ENCODE measurements around the gene ST3GAL3. TPM values are rescaled to one million over a fixed set of nuclear protein-coding genes. Genes with fewer than 3 reads are reported as not detected.

The ST3GAL3 gene, protein sequence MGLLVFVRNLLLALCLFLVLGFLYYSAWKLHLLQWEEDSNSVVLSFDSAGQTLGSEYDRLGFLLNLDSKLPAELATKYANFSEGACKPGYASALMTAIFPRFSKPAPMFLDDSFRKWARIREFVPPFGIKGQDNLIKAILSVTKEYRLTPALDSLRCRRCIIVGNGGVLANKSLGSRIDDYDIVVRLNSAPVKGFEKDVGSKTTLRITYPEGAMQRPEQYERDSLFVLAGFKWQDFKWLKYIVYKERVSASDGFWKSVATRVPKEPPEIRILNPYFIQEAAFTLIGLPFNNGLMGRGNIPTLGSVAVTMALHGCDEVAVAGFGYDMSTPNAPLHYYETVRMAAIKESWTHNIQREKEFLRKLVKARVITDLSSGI
- total RNA-seq: 38.5 TPM
- long read RNA-seq, transcript ST3GAL3-209 (11 exons, 2,212 nt): minor isoform, 7 of 73 reads
- long read RNA-seq, transcript ST3GAL3-205 (12 exons, 2,299 nt): major isoform, 34 of 73 reads
- long read RNA-seq, partial matches to known transcripts: 7 of 73 reads
- long read RNA-seq, other reads (novel, unspliced or antisense): 15 of 73 reads

DNA sequence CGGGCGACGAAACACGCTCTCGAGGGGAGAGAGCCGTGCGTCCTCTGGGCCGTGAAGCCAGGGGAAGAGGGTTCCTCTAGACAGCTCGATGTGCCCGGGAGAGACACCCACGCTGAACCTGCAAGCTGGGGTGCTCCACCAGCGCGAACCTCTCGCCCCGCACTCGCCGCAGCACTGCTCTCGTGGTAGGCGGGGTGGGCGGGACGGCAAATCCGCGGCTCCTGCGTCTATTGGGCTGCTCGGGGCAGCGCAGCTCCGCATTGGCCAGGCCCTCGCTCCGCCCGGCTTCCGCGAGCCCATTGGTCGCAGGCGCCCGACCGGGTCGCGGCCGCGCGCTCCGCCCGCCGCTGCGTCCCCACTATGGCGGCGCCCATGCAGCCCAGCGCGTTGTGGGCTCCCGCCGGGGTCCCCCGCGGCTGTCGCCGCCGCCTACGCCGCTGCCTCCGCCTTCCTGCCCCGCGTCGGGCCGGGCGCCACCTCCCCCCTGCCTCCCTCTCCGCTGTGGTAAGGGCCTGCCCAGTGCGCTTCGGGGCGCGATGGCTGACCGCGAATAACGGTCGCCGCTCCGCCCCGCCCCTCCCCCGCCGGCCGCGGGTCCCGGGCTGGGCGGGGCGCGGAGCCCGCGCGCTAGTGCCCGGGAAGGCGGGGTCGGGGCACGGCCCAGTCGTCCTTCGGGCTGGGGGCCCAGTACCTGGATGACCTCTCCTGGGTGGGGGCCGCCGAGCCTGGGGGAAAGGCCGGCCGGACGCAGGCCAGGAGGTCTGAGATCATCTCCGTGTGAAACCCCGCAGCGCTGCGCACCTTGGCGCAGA, at the start of gene ST3GAL3:
TSS of gene ST3GAL3 (plus strand) at position 347 of the 812 bp plus-strand sequence. CDS start 28,727 bp downstream, outside the sequence.
- peak; percentile 97 for DNase-seq (ENCODE audit: low spot score)

DNA sequence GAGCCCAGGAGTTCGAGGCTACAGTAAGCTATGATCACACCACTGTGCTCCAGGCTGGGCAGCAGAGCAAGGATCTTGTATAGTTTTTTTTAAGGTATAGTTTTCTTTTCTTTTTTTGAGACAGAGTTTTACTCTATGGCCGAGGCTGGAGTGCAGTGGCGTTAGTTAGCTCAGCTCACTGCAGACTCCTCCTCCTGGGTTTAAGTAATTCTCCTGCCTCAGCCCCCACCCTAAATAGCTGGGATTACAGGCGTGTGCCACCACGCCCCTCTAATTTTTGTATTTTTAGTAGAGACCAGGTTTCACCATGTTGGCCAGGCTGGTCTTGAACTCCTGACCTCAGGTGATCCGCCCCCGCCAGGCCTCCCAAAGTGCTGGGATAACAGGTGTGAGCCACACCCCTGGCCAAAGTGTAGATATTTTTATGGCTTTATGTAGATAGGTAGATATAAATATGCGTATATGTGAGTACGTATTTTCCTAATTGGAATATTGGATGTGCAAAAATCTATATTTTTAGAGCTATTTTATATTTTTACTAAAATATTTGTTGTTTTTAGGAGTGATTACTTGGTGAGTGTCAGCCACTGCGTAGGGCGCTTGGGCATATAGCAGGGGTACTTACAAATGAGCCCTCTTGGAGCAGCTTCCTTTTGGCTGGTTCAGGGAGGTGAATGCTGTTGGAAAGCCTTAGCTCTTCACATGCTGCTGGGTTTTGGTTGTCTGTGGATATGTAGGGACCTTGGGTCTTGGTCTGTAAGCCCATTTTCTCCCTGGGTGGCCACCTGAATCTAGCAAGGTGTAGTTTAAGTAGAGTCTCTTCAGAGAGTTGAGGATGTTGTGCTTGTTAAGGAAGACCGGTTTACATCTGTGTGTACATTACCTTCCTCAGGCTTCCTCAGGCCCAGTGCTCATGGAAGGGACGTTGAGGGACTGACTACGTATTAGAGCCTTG, 47.8 kb upstream of the ST3GAL3 start:
- no peak for DNase-seq (ENCODE audit: low spot score)

DNA sequence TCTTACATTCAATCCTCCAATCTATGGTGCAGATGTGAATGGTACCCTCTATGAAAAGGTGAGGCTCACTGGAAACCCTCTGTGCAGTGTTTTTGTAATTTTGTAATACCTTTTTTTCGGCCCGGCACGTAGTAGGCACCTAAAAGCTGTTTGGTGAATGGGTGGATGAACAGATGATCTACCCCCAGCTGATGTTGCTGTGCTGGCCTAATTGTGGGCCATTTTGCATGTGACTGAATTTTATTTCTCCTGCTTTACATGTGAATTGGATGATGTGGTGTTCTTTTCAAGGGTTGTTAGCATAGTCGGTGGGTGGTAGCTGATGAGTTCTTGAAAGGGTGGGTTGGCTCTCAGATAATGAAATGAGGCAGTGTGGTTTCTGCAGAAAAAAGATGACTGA, 47.0 kb upstream of the ST3GAL3 start:
- DNase-seq (ENCODE audit: low spot score): no peak

DNA sequence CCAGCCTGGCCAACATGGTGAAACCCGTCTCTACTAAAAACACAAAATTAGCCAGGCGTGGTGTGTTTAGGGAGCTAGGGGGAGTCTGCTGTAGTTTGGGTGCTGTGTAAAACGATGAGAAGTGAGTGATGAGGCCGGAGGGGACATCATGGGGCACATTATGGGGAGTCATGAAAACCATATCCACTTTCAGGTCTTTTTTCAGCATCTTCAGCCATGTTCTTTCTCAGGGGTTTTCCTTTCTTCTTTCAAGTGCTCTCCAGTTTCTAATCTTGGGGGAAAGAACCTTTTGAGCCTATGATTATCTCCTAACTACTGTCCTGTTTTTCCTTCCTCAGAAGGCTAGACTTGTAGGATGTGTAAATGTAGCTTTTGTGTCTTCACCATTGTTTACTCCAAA, 43.0 kb upstream of the ST3GAL3 start:
- no peak for DNase-seq (ENCODE audit: low spot score)

DNA sequence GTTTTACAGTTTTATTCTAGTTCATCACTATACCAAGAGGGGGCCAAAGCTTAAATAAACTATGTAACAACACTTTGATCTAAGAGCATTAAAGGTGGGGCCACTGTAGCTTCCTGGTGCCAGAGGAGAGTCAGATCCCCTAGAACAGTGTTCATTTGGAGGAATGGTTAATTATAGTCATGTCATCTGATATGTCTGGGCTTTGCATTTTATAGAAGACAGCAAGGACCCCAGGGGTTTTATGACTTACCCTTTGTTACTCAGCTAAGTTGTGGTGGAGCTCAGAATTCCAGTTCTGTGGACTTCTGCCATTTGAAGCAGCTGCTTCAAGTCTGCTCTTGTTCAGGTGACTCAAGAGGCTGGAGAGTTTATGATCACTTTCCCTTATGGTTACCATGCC, 40.7 kb upstream of the ST3GAL3 start:
- no peak for DNase-seq (ENCODE audit: low spot score)

DNA sequence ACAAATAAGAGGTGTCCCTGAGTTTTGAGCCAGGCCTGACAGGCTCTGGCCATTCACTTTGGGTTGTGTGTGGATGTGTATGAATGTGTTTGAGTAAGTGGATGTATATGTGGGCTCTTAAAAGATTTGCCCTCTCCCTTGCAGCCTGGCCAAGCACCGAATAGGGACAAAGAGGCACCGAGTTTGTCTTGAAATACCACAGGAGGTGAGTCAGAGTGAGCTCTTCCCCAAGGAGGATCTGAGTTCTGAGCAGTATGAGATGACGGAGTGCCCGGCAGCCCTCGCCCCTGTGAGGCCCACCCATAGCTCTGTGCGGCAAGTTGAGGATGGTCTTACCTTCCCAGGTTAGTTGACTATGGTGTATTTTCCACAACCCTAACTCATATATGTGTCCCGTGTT, 38.4 kb upstream of the ST3GAL3 start:
- DNase-seq (ENCODE audit: low spot score): no peak

DNA sequence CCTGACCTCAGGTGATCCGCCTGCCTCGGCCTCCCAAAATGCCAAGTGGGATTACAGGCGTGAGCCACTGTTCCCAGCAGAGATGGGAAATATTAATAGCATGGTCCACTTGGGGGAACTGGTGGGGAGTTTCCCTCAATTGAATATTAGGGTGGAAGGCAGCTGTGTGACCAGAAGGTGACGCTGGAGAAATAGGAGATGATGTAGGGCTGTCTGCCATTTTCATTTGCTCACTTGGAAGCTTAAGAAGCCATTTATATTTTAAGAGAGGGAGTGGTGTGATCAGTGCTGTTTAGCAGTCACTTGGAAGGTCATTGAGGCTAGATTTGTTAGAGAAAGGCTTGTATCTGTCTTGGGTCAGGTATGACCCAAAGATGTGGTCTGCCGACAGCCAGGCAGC, 37.5 kb upstream of the ST3GAL3 start:
- DNase-seq (ENCODE audit: low spot score): no peak

DNA sequence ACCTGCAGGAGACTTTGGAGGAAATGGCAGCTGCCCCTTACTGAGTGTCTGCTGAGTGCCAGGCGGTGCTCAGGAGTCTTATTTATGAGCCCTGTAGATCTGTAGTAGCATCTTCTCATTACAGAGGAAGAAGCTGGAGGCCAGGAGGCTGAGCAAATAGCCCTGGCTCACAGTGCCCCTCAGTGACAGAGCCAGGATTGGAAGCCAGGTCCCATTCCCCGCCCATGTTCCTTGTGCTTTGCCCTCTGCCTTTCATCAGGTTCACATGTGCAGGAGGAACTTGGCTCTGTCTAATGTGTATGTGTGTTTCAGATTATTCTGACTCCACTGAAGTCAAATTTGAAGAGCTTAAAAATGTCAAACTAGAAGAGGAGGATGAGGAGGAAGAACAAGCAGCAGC, 36.1 kb upstream of the ST3GAL3 start:
- no peak for DNase-seq (ENCODE audit: low spot score)

DNA sequence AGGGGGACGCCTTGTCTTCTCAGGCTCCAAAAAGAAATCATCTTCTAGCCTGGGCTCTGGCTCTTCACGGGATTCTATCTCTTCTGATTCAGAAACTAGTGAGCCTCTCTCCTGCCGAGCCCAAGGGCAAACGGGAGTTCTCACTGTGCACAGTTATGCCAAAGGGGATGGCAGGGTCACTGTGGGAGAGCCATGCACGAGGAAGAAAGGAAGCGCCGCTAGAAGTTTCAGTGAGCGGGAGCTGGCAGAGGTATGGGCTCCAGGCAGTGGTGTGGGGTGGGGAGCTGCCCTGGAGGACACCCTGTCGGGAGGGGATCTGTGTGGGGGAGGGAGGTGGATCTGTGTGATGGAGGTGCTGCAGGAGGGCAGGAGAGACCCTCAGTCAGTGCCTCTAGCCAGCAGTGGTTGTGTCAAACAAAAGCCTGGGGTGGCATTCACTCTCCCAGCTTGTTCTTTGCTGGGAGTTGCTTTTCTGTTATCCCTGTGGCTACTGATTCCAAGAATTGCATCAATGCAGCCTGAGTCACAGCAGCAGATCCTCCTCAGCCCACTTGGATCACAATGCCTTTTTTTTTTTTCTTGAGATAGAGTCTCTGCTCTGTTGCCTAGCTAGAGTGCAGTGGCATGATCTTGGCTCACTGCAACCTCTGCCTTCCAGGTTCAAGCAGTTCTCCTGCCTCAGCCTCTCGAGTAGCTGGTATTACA, 35.6 kb upstream of the ST3GAL3 start:
- DNase-seq (ENCODE audit: low spot score): no peak

DNA sequence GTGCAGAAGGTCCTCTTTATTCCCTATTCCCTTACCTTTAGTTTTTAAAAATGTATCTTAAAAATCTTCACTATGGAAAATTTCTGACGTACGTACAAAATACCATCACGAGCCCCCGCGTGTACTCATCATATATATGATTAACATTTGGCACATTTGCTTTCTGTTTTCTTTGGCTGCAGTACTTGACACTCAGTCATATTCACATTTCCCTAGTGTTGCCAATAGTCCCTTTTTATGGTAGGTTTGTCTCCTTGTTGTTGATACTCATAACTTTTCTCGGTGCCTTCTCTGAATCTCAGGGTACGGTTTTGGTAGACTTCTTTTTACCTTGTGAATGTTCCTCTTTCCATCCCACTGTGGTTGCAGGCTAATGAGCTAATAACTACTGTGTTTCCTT, 34.1 kb upstream of the ST3GAL3 start:
- DNase-seq (ENCODE audit: low spot score): no peak

DNA sequence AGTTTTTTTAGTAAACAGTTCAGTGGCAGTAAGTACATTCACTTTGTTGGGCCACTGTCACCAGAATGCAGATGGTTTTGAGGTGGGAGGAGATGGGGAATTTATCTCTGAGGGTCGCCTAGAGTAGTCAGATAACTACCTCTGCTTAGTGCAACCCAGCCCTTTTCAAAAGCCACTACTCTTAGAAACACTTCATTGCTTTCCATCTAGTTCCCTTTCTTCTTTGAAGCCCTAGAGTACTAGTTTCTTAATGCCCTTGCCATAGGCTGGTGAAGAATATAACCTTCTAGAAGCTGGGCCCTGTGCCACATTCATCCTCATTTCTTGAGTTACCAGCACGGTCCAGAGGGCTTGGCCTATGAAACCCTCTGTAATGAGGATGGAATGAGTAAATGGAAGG, 28.4 kb upstream of the ST3GAL3 start:
- DNase-seq (ENCODE audit: low spot score): no peak

DNA sequence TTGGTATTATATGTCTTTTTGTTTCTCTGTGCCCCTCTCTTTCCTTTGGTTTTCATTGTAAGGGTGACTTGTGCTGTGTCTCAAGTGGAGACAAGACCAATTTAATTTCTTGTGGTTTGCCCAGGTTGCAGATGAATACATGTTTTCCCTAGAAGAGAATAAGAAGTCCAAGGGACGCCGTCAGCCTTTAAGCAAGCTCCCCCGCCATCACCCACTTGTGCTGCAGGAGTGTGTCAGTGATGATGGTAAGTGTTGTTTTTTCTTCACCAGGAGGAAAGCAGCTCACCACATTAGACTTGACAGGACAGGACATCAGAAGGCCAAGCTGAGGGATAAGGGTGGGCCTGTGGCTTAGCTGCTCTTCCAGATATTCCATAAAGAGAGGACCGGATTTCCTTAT, 23.8 kb upstream of the ST3GAL3 start:
- DNase-seq (ENCODE audit: low spot score): no peak

DNA sequence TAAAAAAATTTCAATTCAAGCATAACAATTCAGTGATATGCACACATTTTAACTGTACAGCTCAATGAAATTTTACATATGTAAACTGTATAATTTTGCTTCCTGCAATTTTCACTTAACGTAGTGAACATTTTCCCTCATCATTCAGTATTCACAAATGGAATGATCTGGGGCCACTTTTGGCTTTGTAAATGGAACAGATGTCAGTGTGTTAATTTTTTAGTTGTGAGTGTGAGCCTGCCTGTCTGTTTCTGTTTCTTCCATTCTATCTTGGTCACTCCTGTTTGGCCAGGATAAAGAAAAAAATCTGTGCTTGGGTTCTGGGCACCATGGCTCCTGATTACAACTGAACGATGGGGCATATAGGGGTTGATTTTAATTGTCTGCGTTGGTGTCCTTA, 20.5 kb upstream of the ST3GAL3 start:
- no peak for DNase-seq (ENCODE audit: low spot score)

DNA sequence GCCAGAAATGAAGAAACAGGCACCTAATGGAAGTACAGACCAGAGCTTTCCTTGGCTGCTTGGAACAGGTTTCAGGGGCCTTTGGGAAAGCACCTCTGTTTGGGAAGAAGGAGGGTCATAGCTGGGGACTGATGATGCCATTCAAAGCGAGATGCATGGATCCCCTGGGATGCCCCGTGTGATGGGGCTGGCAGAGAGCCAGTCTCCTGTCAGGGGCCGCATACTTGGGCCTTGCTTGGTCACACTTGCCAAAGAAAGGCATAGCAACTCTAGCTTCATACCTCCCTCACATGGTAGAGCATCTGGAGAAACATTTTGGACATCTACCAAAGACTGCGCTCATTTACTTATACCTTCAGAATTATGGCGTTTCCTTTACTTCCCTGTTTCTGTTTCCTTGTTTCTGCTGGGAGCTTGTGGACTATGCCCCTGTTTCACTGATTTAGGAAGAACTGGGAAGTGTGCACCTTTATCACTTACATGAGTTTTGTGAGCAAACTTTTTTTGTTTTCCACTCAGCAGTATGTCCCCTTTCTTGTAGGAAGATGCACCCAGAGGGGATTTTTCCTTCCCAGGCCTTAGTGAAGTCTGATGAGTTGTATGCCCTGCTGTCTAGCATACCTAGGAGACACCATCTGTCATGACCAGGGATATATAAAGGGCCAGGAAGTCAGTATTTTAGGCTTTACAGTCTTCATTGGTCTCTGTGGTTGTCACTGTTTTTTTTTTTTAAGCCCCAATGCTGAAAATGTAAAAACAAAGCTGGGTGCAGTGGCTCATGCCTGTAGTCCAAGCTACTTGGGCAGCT, 19.8 kb upstream of the ST3GAL3 start:
- DNase-seq (ENCODE audit: low spot score): no peak

DNA sequence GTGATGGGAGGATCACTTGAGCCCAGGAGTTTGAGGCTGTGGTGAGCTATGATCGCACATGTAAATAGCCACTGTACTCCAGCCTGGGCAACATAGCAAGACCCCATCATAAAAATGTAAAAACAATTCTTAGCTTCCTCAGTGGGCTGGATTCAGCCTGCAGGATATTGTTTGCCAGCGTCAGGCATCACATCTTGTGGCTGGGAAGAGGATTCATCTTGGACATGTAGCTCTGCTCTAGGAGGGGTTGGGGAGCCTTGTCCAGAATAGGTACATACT, 19.3 kb upstream of the ST3GAL3 start:
- DNase-seq (ENCODE audit: low spot score): no peak

DNA sequence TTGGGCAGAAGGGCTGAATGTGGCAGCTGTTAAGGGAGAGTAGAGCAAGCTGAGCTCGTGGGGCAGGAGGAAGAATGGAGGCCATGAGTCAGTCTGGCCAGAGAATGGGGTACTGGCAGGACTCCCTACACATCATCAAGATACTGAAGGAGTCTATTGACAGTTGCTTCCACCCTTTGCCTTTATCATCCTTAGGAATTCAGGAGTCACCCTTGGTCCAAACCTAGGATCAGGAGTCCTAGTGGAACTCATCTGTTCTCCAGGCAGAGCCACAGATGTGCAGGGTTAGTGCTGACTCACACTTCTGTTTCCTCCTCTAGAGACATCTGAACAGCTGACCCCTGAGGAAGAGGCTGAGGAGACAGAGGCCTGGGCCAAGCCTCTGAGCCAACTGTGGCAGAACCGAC, 18.7 kb upstream of the ST3GAL3 start:
- no peak for DNase-seq (ENCODE audit: low spot score)

DNA sequence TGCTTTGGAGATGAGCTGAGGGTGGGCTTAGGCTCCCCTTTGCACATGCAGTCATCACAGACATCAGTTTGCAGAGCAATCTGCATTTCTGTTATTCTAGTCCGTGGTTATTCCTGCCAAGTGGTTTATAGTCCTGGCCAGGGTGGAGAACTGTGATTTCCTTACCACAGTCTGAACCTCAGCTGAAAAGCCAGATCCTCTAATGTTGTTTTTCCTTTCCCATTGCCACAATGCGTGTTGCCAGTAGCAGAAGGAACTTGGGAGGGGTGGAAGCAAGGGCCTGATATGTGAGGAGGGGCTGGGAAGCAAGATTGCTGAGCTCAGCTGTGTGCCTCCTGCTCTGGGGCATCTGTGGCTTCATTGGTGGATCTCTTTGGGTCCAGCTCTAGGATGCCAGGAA, 18.0 kb upstream of the ST3GAL3 start:
- DNase-seq (ENCODE audit: low spot score): no peak

DNA sequence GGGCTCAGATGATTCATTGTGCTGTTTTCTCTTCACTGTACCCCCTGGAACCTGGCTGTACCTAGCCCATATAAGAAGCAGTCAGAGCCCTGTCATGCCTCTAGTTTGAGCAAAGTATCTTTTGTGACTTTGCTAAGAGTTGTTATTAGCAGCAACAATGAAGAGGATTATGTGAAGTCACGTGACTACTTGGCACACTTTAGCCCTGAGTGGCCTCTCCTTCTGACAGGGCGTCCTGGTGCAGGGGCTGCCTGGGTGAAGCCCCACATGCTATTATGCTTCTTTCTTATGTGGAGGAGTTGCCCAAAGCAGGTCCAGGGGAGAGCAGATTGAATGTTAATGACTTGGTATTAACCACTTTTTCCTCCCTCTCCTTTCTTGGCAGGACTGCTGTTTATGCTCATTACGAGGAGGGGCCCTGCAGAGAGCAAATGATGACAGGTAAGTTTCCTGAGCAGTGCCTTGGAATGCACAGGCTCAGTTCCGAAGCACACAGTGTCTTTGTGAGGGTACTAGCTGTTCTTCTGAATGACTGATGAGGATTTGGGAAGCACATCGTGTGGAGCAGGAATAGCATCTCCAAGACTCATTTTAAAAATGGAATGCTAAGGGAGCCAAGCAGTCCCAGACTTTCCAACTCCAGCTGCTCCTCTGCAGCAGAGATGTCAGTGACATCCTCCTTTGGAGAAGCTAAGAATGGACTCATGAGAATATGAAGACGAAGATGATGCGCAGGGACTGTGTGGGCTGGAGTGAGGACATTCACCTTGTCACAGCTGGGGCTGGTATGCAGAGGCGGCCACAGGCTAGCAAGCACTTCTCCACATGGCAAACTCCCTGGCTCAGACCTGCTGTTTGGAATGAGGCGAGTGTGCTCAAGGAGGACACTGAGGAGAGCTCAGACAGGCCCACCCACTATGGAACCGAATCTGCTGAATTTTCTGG, 15.2 kb upstream of the ST3GAL3 start:
- peak; percentile 11 for DNase-seq (ENCODE audit: low spot score)

DNA sequence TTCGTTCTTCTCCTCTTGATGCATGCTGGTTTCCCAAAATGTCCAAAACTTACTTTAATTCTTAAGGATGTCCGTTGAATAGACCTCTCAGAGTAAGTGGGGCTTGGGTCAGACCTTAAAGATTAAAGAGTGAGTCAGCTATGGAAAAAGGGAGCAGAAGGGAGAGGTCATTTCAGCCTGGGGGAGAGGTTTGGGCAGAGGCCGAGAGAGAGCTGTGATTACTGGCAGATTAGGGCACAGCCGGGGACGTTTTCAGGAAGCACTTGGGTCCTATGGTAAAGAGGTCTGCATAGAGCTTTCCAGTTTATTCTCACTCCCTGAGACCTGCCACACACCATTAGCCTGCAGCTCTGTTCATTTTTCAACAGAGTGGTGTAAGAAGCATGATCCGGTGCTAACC, 14.0 kb upstream of the ST3GAL3 start:
- peak; percentile 47 for DNase-seq (ENCODE audit: low spot score)

Data from mesenteric fat pad (tissue), 1 donor.